GM18873 (cell line): Measurements from ENCODE around the gene SPG21.

Source experiments
- ATAC-seq: cut with Tn5 transposase; IDR thresholded peaks from one replicate; pipeline ENCODE4 v1.9.1; 2021; ENCODE audit warnings: mild to moderate bottlenecking, moderate library complexity, moderate number of reproducible peaks; ENCODE audit not compliant: unreplicated experiment, low FRiP score

The SPG21 gene

DNA sequence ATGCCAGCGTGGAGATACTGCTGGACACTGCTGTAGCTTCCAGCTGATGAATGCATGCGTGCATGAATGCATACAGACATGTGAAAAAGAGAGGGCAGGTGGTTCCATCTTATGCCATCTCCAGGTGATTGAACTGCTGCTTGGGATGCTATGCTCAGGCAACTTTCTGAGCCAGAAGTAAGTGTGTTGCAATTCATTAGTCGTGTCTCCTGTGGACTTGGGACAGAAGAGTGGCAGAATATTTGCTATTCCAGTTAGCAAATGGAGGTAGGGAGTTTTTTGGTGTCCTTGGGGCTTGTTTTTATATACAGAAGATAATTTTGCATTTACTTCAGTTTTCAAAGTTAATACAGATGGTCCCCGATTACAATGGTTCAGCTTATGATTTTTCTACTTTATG, 44.8 kb downstream of the SPG21 start:
- ATAC-seq = no peak

DNA sequence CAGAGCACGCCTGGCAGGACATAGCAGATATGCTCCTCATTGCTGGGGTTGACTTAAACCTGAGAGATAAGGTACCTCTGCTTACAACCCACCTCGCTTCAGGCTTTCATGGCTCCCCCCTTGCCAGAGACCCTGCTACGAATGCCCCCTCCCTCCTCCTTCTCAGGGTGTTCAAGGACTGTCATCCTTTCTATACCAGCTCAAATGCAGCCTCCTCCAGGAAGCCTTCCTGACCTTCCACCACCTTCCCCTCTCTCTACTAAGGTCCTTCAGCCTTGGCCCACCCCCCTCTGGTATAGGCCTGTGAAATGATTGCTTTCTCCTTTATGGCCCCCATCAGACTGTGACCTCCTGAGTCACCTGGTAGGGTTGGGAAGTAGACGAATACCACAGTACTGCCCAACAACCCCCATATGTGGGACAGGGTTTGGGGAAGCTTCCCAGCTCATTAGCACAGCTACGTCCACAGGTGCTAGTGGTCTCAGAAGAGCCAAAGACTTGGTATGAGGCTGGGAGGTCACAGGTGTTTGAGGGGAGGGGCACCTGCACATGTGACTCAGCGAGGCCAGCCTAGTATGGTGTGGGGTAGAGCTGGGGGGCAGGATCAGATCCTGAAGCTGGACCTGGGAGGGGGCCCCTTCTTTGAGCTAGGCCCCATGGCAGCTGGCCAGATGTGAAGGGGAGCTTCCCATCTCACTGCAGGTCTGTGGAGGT, 46.0 kb downstream of the SPG21 start:
- ATAC-seq = no peak

DNA sequence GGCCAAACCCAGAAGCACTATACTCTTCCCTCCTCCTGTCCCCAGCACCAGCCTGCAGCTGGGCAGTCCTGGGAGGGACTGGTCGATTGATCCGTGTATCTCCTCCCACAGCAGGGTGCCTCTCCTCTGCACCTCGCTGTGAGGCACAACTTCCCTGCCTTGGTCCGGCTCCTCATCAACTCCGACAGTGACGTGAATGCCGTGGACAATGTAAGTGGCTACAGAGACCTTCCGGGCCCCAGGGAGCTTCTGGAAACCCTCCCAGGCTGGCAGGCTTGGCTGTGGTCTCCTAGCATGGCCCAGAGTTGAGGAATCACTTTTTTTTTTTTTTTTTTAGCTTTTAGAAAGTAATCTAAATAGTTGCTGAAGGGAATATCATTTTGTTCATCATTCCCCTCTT, 47.4 kb downstream of the SPG21 start:
- no peak for ATAC-seq

DNA sequence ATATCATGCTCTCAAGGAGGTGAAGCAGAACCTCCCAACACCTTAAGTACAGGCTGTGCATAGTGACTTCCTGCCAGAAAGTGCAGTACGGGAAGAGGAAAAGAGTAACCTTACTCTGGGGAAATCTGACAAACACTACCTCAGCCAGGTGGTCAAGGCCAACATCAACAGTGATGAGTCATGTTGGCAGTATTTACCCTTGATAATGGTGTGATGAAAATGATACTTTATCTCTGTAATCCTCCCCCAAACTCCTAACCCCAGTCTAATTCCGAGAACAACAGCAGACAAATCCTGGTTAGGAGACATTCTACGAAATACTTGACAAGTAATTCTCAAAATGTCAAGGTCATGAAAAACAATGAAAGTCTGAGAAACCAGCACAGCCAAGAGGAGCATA, 51.5 kb downstream of the SPG21 start:
- no peak for ATAC-seq

DNA sequence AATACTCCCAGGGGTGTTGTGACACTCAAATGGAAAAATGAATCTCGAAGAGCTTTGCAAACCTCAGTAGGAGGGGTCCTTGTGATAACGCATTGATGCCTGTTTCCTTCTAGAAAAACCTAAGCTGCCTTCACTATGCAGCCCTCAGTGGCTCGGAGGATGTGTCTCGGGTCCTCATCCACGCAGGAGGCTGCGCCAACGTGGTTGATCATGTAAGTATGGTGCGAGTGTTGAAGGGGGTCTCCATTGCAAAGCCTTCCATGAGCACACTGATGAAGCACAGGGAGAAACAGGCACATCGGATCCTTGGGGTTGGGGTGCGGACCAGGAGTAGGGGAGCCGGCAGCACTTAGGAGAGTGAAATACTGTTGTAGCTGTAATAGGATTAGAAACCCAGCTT, 55.7 kb downstream of the SPG21 start:
- ATAC-seq = no peak

DNA sequence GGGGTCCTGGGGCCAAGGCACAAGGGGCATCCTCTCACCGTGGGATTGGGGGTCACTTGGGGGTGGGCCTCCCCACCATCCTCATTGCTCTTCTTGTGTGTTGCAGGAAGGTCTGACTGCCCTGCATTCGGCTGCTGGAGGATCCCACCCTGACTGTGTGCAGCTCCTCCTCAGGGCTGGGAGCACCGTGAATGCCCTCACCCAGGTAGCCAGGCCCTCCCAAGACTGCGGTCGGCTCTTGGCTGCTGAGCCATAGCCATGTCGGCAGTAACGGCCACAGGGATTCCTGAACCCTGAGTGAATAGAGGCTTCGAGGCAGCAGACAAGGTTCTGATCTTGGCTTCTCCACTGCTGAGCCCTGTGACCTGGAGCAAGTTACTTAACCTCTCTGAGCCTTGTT, 58.3 kb downstream of the SPG21 start:
- no peak for ATAC-seq

DNA sequence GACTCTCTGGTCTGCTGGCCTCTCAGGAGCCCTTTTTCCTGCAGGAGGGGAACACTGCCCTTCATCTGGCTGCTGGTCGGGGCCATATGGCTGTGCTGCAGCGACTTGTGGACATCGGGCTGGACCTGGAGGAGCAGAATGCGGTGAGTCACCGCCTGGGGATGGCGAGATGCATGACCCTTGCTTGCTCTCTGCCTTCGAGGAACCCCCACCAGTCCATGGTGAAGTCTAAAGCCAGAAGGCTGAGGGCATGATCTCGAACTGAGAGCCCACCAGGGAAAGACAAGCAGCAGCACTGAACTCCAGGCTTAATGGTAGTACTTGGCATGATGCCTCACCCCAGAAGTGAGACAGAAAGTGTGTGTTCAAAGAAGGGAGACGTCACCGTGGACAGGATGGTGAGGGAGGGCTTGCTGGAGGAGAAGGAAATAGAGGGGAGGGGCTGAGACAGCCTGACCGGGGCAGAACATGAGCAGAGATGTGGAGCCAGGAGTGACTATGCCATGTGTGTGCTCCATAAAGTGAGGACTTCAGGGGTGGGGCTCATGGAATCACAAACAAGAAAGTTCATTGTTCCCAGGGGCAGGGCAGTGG, 58.8 kb downstream of the SPG21 start:
- ATAC-seq = no peak

DNA sequence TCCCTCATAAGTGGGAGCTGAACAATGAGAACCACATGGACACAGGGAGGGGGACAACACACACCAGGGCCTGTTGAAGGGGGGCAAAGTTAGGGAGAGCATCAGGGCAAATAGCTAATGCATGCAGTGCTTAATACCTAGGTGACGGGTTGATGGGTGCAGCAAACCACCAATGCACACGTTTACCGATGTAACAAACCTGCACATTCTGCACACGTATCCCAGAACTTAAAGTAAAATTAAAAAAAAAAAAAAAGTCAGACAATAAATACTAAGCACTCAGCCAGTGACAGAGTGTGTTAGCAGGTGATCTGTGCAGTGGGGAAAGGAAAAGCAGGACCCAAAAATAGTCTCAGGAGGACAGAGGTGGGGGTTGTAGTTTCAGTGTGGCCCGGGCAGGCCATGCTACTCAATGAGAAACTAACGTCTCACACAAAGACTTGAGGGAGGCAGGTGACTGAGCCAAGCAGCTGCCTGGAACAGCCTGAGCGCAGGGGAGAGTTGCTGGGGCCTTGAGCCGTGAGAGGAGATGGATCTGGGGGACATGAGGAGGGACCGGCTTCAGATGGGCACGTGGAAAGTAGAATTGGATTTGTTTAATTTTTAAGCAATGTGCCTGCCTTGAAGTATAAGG, 59.6 kb downstream of the SPG21 start:
- no peak for ATAC-seq

DNA sequence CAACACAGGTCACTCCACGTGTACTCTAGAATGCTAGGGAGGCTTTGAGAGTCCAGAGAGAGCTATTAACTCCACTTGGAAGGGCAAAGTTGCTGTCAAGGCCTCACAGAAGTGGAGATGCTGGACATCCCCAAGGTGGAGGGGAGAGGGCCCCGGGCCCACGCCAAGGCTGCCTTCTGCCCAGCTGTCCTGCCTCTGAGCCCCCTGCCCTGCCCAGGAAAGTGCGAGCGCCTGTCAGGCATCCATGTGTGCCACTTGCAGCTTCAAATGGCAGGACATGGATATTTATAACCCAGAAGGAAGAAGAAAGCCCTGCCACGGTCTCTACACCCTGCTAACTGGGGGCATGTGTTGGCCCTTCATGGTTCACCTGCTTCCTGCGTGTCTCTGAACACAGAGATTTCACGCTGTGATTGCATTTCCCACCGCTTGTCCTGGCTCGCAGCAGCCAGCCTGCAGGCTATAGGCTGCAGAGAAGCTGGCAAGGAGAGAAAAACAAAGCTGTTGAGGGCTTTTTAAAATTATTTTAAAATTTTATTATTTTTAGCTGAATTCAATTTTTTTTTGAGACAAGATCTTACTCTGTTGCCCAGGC, 61.0 kb downstream of the SPG21 start:
- ATAC-seq = no peak

DNA sequence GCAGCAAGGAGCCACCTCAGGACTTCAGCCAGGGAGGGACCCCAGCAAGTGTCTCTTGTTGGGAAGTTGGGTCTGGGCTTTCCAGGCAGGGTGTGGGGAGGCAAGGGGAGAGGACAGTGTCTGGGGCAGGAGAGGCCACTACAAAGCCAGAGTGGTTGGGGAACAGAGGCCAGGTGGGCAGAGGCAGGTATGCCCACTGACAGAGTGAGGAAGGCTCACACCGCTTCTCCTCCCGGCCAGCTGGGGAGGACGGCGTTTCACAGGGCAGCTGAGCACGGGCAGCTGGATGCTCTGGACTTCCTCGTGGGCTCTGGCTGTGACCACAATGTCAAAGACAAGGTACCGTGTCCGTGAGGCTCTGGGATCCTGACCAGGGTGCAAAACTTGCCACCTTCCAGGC, 63.1 kb downstream of the SPG21 start:
- ATAC-seq = no peak

DNA sequence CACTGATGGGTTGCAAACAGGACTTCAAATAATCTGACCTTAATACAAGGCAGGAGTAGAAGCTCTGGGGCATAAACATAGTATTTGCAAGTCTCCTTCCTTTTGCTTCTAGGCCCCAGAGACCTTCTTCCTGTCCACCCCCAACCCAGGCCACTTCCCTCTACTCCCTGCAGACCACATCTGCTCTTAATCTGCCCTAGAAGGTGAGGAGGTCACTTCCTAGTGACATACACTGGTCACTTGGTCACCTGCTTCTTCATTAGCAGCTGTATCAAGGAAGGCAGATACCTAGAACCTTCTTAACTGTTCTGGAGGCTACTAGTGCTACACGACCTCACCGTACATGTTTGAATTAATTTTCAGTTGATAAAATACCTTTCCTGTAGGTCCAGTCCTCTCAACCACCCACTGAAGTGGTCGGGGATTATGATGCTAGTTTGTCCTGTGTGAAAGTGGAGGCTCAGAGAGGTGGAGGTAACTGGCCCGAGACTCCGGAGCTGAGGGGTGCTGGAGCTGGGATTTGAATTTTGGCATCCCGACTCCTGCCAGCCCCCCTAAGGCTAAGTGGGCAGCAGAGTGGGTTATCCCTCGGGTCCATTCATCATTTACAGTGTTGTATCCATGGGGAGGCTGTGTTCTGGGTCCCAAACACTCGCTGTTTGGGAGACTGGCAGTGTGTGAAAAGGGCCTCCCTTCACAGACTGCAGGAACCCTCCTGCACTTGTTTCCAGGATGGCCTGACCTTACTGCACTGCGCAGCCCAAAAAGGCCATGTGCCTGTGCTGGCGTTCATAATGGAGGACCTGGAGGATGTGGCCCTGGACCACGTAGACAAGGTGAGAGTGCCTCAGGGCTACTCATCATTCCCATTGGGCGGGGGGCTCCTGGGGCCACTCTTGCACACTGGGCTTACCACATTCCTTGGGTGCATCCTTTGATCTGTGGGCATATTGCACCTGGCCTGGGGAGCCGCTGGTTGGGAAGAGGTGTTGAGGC, 64.1 kb downstream of the SPG21 start:
- ATAC-seq = no peak

DNA sequence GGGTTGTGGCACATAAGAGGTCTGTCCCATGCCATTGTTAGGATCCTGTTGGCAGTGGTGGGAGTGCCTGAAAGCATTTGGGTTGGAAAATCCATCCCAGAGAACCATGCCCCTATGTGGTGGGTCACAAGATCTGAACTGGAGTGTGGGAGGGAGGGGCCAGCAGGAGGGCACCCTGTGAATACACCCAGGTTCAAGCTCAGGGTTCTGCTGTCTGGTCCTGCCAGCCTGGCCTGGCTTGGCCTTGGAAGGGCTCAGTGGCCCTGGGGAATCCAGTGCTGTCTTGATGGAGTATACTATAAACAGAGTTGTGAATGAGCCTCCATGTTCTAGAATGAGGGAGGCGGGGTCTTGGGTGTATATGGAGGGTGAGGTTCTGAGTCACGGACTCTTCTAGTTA, 66.2 kb downstream of the SPG21 start:
- no peak for ATAC-seq

DNA sequence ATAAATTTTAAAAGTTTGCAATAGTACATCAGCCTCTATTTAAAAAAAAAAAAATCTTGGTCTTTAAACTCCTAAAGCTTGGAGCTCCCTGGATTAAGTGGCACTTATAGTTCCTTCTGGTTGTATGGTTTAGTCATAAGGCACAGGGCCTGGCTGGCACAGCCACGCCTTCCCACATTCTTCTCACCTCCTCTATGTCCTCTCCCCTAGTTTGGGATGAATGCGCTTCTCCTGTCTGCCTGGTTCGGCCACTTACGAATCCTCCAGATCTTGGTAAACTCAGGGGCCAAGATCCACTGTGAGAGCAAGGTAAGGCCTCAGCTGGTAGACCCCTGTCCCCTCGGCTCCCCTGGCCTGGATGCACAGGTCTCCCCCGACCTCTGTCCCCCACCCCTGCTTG, 68.0 kb downstream of the SPG21 start:
- ATAC-seq = no peak

DNA sequence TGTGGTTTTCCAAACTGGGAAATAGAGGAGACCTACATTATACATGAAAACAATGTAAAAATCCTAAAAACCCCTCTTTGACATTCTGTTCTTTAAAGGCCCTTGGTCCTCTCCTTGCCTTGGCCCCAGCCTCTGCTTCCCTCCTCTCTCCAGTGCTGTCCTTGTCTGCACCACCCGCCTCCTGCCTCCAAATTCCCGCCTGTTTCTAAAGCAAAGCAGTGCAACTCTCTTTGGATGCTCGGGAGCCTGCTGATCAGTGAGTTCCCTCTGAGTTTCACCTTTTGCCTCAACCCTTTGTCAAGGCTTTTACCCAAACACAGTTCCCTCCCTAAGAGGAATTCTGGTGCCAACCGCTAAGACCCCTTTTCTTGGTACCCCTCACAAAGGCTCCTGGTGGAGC, 70.0 kb downstream of the SPG21 start:
- no peak for ATAC-seq

DNA sequence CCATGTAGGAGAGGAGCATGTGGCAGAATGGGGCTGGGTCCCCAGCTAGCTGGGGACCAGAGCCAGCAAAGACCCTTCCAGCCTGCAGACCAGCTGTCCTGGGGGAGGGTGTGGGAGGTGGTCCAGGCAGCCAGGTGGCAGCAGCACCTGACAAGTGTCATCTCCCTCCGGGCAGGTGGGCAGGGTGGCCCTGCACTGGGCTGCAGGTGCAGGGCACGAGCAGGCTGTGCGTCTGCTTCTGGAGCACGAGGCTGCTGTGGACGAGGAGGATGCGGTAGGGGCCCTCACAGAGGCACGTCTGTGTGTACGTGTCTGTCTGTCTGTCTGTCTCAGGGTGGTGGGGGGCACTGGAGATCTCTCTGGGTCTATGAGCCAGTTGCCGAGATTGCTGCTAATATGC, 72.5 kb downstream of the SPG21 start:
- no peak for ATAC-seq

DNA sequence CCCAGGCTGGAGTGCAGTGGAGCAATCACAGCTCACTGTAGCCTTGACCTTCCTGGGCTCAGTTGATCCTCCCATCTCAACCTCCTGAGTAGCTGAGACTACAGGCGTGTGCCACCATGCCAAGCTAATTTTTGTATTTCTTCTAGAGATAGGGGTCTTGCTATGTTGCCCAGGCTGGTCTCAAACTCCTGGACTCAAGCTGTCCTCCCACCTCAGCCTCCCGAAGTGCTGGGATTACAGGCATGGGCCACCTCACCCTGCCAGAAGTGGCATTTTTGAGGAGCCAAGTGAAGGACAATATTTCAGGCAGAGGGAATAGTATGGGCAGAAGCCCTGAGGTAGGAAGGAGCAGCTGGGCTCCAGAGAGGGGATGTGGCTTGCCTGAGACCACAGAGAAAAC, 73.3 kb downstream of the SPG21 start:
- ATAC-seq = no peak

DNA sequence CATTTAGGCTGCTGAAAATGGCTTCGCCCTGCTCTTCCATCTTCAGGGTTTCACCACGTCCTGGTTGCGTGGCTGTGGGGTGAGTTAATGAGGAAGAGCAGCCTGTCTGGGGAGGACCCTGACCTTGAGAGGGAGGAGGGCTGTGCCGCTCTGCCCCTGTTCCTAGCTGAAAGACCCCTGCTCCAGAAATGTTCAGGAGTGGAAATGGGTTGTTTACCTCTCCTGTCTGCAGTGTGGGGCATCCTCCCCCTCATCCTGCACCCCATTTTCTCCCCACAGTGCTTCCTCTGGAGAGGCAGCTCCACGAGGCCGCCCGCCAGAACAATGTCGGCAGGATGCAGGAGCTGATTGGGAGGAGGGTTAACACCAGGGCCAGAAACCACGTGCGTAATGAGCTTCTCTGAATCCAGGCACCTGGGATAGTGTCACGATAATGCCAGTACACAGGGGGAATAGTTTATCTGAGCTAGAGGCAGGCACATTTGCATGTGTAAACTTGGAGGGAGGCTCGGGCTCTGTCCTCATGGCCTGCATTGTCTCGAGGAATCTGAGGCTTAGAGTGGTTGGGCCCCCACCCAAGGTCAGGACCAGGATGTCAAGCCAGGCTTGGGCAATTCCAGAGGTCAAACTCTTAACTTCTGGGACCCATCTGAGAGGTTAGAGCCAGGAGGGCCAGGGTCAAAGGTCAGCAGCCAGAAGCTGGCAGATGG, 74.0 kb downstream of the SPG21 start:
- no peak for ATAC-seq
